Osteoblast (primary cell): Measurements from ENCODE around the gene ZC3H11A. TPM values are rescaled to one million over a fixed set of nuclear protein-coding genes. Genes with fewer than 3 reads are reported as not detected.
A peak's percentile ranks its signal among the peaks of the same experiment; 100 is the strongest.
"Not testable (repeated sequence)": the region's sequence is repeated elsewhere in the genome, so short reads cannot be mapped to it uniquely, and the experiment has no call there.

Experiments used
- DNase-seq: peaks from one replicate; pipeline ENCODE4 v3.0.0; 2011; ENCODE audit warnings: low spot score, mixed read lengths; ENCODE audit not compliant: insufficient read length; ENCODE audit errors: missing footprints
- H2AFZ ChIP-seq: 2 replicates; pipeline ENCODE4 v1.6.0; 2011; ENCODE audit warnings: mild to moderate bottlenecking, low read length
- H3K27ac ChIP-seq: 2 replicates; pipeline ENCODE4 v1.5.1; 2011; ENCODE audit warnings: mild to moderate bottlenecking, low read depth, low read length, moderate library complexity
- H3K27me3 ChIP-seq: 2 replicates; pipeline ENCODE4 v1.6.0; 2012; ENCODE audit warnings: mild to moderate bottlenecking, control low read depth, inconsistent platforms, low read length, moderate library complexity; ENCODE audit not compliant: insufficient read depth
- H3K36me3 ChIP-seq: 2 replicates; pipeline ENCODE4 v1.5.1; 2011; ENCODE audit warnings: mild to moderate bottlenecking, low read length, control low read depth, moderate library complexity; ENCODE audit not compliant: insufficient read depth
- H3K4me1 ChIP-seq: 2 replicates; pipeline ENCODE4 v1.5.1; 2011; ENCODE audit warnings: mild to moderate bottlenecking, low read length, control low read depth, moderate library complexity; ENCODE audit not compliant: insufficient read depth
- H3K4me2 ChIP-seq: 2 replicates; pipeline ENCODE4 v1.6.0; 2011; ENCODE audit warnings: mild to moderate bottlenecking, low read length; ENCODE audit not compliant: insufficient read depth
- H3K4me3 ChIP-seq: fragments of 200-600 bp; sonication (generic); 3 replicates; pipeline ENCODE4 v1.5.1; 2012; ENCODE audit warnings: mild to moderate bottlenecking, low read length, inconsistent platforms; ENCODE audit not compliant: insufficient read depth
- H3K79me2 ChIP-seq: 2 replicates; pipeline ENCODE4 v1.6.0; 2012; ENCODE audit warnings: mild to moderate bottlenecking, low read length, control low read depth, inconsistent platforms; ENCODE audit not compliant: insufficient read depth
- H3K9me3 ChIP-seq: 2 replicates; pipeline ENCODE4 v1.5.1; 2011; ENCODE audit warnings: low read depth, low read length, control low read depth
- H4K20me1 ChIP-seq: 2 replicates; pipeline ENCODE4 v1.6.0; 2012; ENCODE audit warnings: mild to moderate bottlenecking, low read length, control low read depth; ENCODE audit not compliant: insufficient read depth
- CTCF ChIP-seq: IDR thresholded peaks from 2 replicates; pipeline ENCODE4 v1.5.1; 2011; ENCODE audit warnings: mild to moderate bottlenecking, low read depth, low read length, moderate library complexity; ENCODE audit errors: extremely low read depth
- total RNA-seq: library from RNA; depleted of rRNA; stranded (reverse); fragments of >200 nt; gene quantifications from 2 replicates; pipeline ENCODE4 v1.2.3, GENCODE V29; 2012

Gene ZC3H11A
- total RNA-seq, 1 donor = 128 TPM

- H3K27ac ChIP-seq = peak overlapping the region; percentile 13
- H4K20me1 ChIP-seq = peaks cover 21% of the 10 kb centered on the region
- H3K4me1 ChIP-seq = peaks cover 4% of the 10 kb centered on the region
- no peak for DNase-seq
- H2AFZ ChIP-seq = no peak overlapping the region
- H3K27me3 ChIP-seq = no peaks in the 10 kb centered on the region
- H3K9me3 ChIP-seq = no peaks in the 10 kb centered on the region
- no peak overlapping the region for H3K4me3 ChIP-seq
- TF ChIP-seq CTCF = no peak
- H3K36me3 ChIP-seq = peaks cover 76% of the 10 kb centered on the region
- peaks cover 48% of the 10 kb centered on the region for H3K79me2 ChIP-seq
- H3K4me2 ChIP-seq = no peak overlapping the region
Measured at GRCh38 chr1:203828002-203828401, 32.6 kb downstream of the ZC3H11A start.

GRCh38 chr1:203828503-203828902, 33.1 kb downstream of the ZC3H11A start:
- H3K27me3 ChIP-seq = no peaks in the 10 kb centered on the region
- no peak for DNase-seq
- peaks cover 16% of the 10 kb centered on the region for H4K20me1 ChIP-seq
- H3K9me3 ChIP-seq = no peaks in the 10 kb centered on the region
- peaks cover 74% of the 10 kb centered on the region for H3K36me3 ChIP-seq
- peaks cover 43% of the 10 kb centered on the region for H3K79me2 ChIP-seq
- no peak overlapping the region for H3K4me3 ChIP-seq
- H3K27ac ChIP-seq = peak overlapping the region; percentile 13
- no peak overlapping the region for H2AFZ ChIP-seq
- peaks cover 4% of the 10 kb centered on the region for H3K4me1 ChIP-seq
- TF ChIP-seq CTCF = no peak
- H3K4me2 ChIP-seq = no peak overlapping the region

GRCh38 chr1:203829247-203829646, 33.8 kb downstream of the ZC3H11A start:
- Histone ChIP-seq H3K79me2 (peaks cover 36% of the 10 kb centered on the region), H4K20me1 (peaks cover 15% of the 10 kb centered on the region), H3K36me3 (peaks cover 78% of the 10 kb centered on the region)
- not testable (repeated sequence) for H3K27me3 ChIP-seq, DNase-seq, H2AFZ ChIP-seq, H3K4me1 ChIP-seq, H3K9me3 ChIP-seq, H3K27ac ChIP-seq, H3K4me3 ChIP-seq, H3K4me2 ChIP-seq

- no peak for DNase-seq
- H4K20me1 ChIP-seq = peaks cover 11% of the 10 kb centered on the region
- no peak overlapping the region for H3K27ac ChIP-seq
- TF ChIP-seq CTCF = no peak
- no peak overlapping the region for H3K4me3 ChIP-seq
- no peaks in the 10 kb centered on the region for H3K9me3 ChIP-seq
- peaks cover 92% of the 10 kb centered on the region for H3K36me3 ChIP-seq
- no peak overlapping the region for H3K4me2 ChIP-seq
- no peaks in the 10 kb centered on the region for H3K27me3 ChIP-seq
- peaks cover 19% of the 10 kb centered on the region for H3K79me2 ChIP-seq
- H3K4me1 ChIP-seq = peaks cover 11% of the 10 kb centered on the region
- no peak overlapping the region for H2AFZ ChIP-seq
Measured at GRCh38 chr1:203835476-203835875, 40.1 kb downstream of the ZC3H11A start.
